ENCODE results near the gene ECE1. TPM values are rescaled to one million over a fixed set of nuclear protein-coding genes. Genes with fewer than 3 reads are reported as not detected.

The ECE1 gene
- total and polyA plus RNA-seq, 3 experiments from 2014 or later = 41.5 to 88.4 (median 78.2) TPM

Other genes with a start within 250 kb of the ECE1 start
- 10 to 100 TPM; 46.8 to 51.3 TPM for gene EIF4G3, start 113.6 kb downstream of the ECE1 start, total RNA-seq
- gene EIF4G3, start 113.6 kb downstream of the ECE1 start, polyA plus RNA-seq = 13.0 TPM
- gene NBPF3, start 149.7 kb upstream of the ECE1 start, total RNA-seq = 1 to 10 TPM; 3.9 to 5.5 TPM
- 8.3 TPM for gene NBPF3, start 149.7 kb upstream of the ECE1 start, polyA plus RNA-seq
- not detected for gene ALPL, start 219.0 kb upstream of the ECE1 start, total RNA-seq
- gene ALPL, start 219.0 kb upstream of the ECE1 start, polyA plus RNA-seq = not detected